GM19328 (cell line): ENCODE results near the gene ZNF311.

Experiments
- ATAC-seq: cut with Tn5 transposase; IDR thresholded peaks from one replicate; pipeline ENCODE4 v1.9.1; 2021; ENCODE audit warnings: mild to moderate bottlenecking, moderate library complexity; ENCODE audit not compliant: unreplicated experiment

ZNF311 gene

GRCh38 chr6:29005183-29005885, at the start of gene ZNF311:
TSS of gene ZNF311 (minus strand) at chr6:29005315. CDS start at chr6:29003954, 1,361 bp downstream.
- no peak for ATAC-seq

GRCh38 chr6:29051680-29052079, 46.6 kb upstream of the ZNF311 start:
- ATAC-seq: no peak

GRCh38 chr6:29045075-29045474, 40.0 kb upstream of the ZNF311 start, which contains the start of gene OR2W1:
TSS of gene OR2W1 (minus strand) at chr6:29045175. CDS start at chr6:29045175, 0 bp downstream.
- no peak for ATAC-seq

- no peak for ATAC-seq
These were observed 30.8 kb upstream of the ZNF311 start for GRCh38 chr6:29035951-29036350.

GRCh38 chr6:29028821-29029220, 23.7 kb upstream of the ZNF311 start:
- ATAC-seq: no peak

- ATAC-seq: no peak
These were observed 20.9 kb upstream of the ZNF311 start for GRCh38 chr6:29025927-29026585.

GRCh38 chr6:29021434-29021833, 16.3 kb upstream of the ZNF311 start:
- no peak for ATAC-seq

GRCh38 chr6:29019629-29020028, 14.5 kb upstream of the ZNF311 start:
- no peak for ATAC-seq

GRCh38 chr6:29017428-29017802, 12.3 kb upstream of the ZNF311 start:
- ATAC-seq: no peak

- peak; percentile 74 for ATAC-seq
These were observed 11.7 kb upstream of the ZNF311 start for GRCh38 chr6:29016559-29017427.

DNA sequence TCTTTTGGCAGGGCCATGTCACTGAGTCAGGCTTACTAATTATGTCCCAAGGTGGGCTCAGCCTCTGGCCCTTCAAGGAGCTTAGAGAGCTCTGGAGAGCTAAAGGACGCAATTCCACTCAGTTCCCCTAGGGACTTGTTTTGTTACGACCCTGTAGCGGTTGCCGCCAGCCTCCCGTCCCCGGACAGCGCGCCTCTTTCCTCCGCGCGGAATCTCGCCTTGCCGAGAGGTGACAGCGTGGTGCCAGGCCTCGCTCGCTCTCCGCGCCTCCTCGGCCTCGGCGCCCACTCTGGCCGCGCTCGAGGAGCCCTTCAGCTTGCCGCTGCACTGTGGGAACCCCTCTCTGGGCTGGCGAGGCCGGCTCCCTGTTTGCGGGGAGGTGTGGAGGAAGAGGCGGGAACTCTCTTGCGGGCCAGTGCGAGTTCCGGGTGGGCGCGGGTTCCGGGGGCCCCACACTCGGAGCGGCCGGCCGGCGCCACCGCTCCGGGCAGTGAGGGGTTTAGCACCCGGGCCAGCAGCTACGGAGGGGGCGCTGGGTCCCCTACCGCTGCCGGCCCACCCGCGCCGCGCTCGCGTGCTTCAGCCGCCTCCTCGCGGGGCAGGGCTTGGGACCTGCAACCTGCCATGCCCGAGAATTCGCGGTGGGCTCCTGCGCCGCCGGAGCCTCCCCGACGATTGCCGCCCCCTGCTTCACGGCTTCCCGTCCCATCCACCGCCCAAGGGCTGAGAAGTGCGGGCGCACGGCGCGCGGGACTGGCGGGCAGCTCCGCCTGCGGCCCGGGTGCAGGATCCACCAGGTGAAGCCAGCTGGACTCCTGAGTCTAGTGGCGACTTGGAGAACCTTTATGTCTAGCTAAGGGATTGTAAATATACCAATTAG, 9.9 kb upstream of the ZNF311 start:
- ATAC-seq: no peak

GRCh38 chr6:29011276-29011734, 6.2 kb upstream of the ZNF311 start:
- ATAC-seq: no peak

- ATAC-seq: no peak
These were observed 4.2 kb upstream of the ZNF311 start for GRCh38 chr6:29009358-29009757.

DNA sequence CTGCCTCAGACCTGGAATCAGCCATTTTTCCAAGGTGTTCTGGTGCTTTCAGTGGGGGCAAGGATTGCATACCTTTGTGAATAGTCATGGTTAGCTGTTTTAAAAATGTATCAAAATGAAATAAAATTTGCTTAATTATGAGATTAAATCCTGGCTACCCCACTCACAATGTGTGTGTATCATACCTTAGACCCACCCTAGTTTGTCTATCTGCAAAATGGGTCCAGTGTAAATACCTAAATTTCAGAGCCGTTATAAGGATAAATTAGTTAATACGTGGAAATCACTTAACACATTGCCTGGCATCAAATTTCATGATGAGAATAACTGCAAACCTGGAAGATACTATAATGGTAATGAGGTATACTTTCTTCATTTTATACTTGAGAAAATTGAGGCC, 3.0 kb upstream of the ZNF311 start:
- no peak for ATAC-seq

DNA sequence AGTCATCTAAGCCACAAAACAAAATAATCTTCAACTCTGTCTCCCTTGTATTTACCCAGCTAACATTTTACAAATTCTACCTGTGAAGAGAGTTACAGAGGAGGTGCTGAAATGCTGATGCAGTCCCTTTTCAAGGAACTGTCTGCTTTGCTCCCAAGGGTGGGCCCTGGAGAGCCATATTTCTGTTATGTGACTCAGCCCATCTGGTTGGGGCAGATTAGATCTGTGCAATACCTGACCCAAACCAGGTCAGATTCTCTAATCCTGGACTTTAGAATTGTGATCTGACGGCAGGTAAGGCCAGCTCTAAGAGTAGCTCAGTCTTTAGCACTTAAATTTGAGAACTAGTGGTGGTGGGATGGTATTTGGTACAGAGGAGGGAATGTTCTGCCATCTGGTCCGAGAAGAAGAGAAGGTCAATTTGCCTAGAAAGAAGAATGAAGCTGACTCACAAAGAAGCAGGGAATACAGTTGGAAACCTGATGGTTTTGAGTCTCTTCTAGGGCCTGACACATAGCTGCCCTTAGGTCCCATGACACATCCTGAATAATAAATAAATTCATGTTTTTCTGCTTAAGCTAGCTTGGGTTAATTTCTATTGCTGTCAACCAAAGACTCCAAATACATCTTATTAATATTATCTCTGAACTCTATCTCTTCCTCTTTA, 8.1 kb downstream of the ZNF311 start:
- no peak for ATAC-seq

- no peak for ATAC-seq
These were observed 9.9 kb downstream of the ZNF311 start for GRCh38 chr6:28995093-28995650.

DNA sequence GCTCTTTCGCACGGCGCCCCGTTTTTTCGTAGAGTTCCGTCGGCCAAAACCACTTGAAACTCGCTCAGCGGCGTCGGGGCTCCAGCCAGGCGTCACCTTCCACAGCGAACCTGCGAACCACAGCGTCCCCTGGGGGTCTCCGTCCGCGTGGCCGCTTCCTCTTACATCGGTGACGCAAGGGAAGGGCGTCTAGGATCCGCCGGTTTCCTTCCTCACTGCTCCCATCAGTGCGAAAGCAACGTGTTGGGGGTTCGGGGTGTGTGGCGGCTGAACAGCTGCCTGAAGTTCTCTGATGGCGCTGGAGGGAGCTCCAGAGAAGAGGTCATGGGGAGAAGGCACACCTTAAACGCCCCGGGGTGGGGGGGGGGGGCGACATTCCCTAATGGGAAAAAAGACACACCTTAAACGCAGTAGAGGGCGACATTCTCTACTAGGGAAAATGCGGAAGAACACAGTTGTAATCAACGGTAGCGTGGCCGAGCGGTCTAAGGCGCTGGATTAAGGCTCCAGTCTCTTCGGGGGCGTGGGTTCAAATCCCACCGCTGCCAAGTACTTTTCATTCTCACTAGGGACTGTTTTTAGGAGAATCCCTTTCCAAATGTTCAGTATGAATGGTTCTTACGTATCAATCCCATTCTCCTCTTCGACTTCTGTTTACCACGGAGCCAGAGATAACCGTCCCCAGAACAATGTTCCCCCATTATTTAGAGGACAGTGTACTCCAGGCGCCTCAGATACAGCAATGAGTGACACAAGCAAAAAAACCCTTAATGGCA, 16.4 kb downstream of the ZNF311 start:
- ATAC-seq: no peak

DNA sequence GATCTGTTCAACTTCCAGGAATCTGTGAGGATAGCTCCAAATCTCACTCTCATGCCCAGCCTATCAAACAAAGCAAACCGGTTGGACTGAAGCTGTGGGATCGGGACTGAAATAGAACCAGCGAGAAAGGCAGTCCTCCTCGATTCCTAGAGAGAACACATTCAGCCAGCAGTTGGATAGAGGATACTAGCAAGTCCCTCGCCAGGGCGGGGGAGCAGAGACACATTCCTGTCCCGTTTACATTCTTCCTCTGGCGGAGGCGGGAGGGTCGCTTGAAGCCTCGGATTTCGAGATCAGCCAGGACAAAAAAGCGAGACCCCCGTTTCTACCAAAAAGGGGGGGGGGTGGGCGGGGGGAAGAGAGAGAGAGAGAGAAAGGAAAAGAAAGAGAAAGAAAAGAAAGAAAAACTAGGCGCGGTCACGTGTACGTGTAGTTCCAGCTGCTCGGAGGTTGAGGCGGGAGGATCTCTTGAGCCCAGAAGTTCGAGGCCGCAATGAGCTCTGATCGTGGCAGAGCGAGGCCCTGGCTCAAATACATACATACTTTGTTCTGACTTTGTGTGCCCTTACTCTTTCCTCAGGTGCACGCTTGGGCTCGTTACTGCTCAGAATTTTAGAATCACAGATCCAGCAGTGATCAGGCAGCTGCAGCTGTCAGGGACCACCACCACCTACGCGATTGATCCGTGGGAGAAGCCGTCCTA, 19.5 kb downstream of the ZNF311 start:
- no peak for ATAC-seq
